IMR-90 (cell line): Measurements from ENCODE around the gene CH25H. TPM values are rescaled to one million over a fixed set of nuclear protein-coding genes. Genes with fewer than 3 reads are reported as not detected.

Experiments
- ATAC-seq: fragments of 200-7000 bp; cut with Tn5 transposase; 2 replicates; pipeline ENCODE4 v1.9.1; 2020; ENCODE audit warnings: low read depth, mild to moderate bottlenecking, moderate library complexity
- BruUV-seq: library from RNA; stranded (reverse); fragments of 400-500 nt; replicated peaks from 2 replicates; lab custom pipeline; 2021; lab: Mats Ljungman, UMichigan
- CTCF ChIA-PET: fragments of 300-600 bp; formaldehyde crosslinking; extraction: SDS; loops from one replicate; lab custom pipeline; 2021; ENCODE audit warnings: antibody characterized with exemption; lab: Yijun Ruan, JAX
- POLR2A ChIA-PET: fragments of 300-600 bp; sonication (Branson Sonifier 250); formaldehyde crosslinking; loops from one replicate; lab custom pipeline; 2022; ENCODE audit warnings: antibody characterized with exemption; ENCODE audit not compliant: unreplicated experiment; lab: Charles Lee
- DNase-seq: peaks from one replicate; pipeline ENCODE4 v3.0.0; 2013
- H2AFZ ChIP-seq: replicated peaks from 2 replicates; pipeline ENCODE3; 2013; ENCODE audit warnings: low read length, mild to moderate bottlenecking; ENCODE audit not compliant: poor library complexity
- H2AK5ac ChIP-seq: 2 replicates; pipeline ENCODE4 v1.6.1; 2013; ENCODE audit warnings: low read depth, low read length, inconsistent platforms
- H2AK9ac ChIP-seq: replicated peaks from 2 replicates; pipeline ENCODE3; 2013; ENCODE audit warnings: mild to moderate bottlenecking, low read depth, low read length, moderate library complexity; ENCODE audit not compliant: poor library complexity
- H2BK120ac ChIP-seq: 2 replicates; pipeline ENCODE4 v1.6.1; 2013; ENCODE audit warnings: low read depth, low read length, inconsistent platforms
- H2BK15ac ChIP-seq: 3 replicates; pipeline ENCODE4 v1.6.1; 2013; ENCODE audit warnings: low read depth, low read length, inconsistent platforms
- H2BK20ac ChIP-seq: 2 replicates; pipeline ENCODE4 v1.6.1; 2013; ENCODE audit warnings: low read depth, mild to moderate bottlenecking, inconsistent platforms, low read length, moderate library complexity
- H2BK5ac ChIP-seq: 2 replicates; pipeline ENCODE4 v1.6.1; 2013; ENCODE audit warnings: mild to moderate bottlenecking, low read depth, low read length, inconsistent platforms; ENCODE audit not compliant: poor library complexity, severe bottlenecking
- H3K14ac ChIP-seq: replicated peaks from 2 replicates; pipeline ENCODE4 v1.6.1; 2013; ENCODE audit warnings: low read depth, low read length, inconsistent platforms
- H3K18ac ChIP-seq: 2 replicates; pipeline ENCODE4 v1.6.1; 2013; ENCODE audit warnings: low read depth, low read length, control low read depth
- H3K23ac ChIP-seq: 2 replicates; pipeline ENCODE4 v1.6.1; 2013; ENCODE audit warnings: low read depth, low read length, inconsistent platforms
- H3K27ac ChIP-seq: 2 replicates; pipeline ENCODE4 v1.5.1; 2013; ENCODE audit warnings: mild to moderate bottlenecking, control low read depth, low read length; ENCODE audit not compliant: insufficient read depth
- H3K27me3 ChIP-seq: 2 replicates; pipeline ENCODE4 v1.6.1; 2013; ENCODE audit warnings: low read length; ENCODE audit not compliant: control insufficient read depth, insufficient read depth
- H3K36me3 ChIP-seq: 2 replicates; pipeline ENCODE4 v1.6.1; 2013; ENCODE audit warnings: low read length, mixed read lengths; ENCODE audit not compliant: control insufficient read depth, insufficient read depth
- H3K4ac ChIP-seq: 2 replicates; pipeline ENCODE4 v1.6.1; 2013; ENCODE audit warnings: low read depth, low read length, inconsistent platforms
- H3K4me1 ChIP-seq: 2 replicates; pipeline ENCODE4 v1.6.1; 2013; ENCODE audit warnings: low read length, mixed read lengths; ENCODE audit not compliant: control insufficient read depth, insufficient read depth
- H3K4me2 ChIP-seq: 2 replicates; pipeline ENCODE4 v1.6.1; 2013; ENCODE audit warnings: low read depth, mild to moderate bottlenecking, control low read depth, low read length, moderate library complexity
- H3K4me3 ChIP-seq: 2 replicates; pipeline ENCODE4 v1.5.1; 2013; ENCODE audit warnings: low read depth, mild to moderate bottlenecking, control low read depth, low read length, moderate library complexity; ENCODE audit not compliant: insufficient read depth
- H3K56ac ChIP-seq: 2 replicates; pipeline ENCODE4 v1.6.1; 2013; ENCODE audit warnings: low read length, inconsistent platforms; ENCODE audit not compliant: insufficient read depth; ENCODE audit errors: extremely low read depth
- H3K79me1 ChIP-seq, 2 experiments: 2 replicates each; pipeline ENCODE4 v1.6.1; 2013; ENCODE audit warnings: low read length in 2 of 2, inconsistent platforms in 1 of 2, low read depth in 1 of 2
- H3K9ac ChIP-seq: 2 replicates; pipeline ENCODE4 v1.6.1; 2013; ENCODE audit warnings: low read depth, low read length, control low read depth
- H3K9me1 ChIP-seq: 2 replicates; pipeline ENCODE4 v1.6.1; 2013; ENCODE audit warnings: low read length, inconsistent platforms; ENCODE audit not compliant: insufficient read depth
- H3K9me3 ChIP-seq: 2 replicates; pipeline ENCODE4 v1.6.1; 2013; ENCODE audit warnings: low read length; ENCODE audit not compliant: control insufficient read depth, insufficient read depth
- H4K20me1 ChIP-seq: 2 replicates; pipeline ENCODE4 v1.6.1; 2013; ENCODE audit warnings: low read length, inconsistent platforms; ENCODE audit not compliant: insufficient read depth
- H4K5ac ChIP-seq: 2 replicates; pipeline ENCODE4 v1.6.1; 2013; ENCODE audit warnings: mild to moderate bottlenecking, low read depth, low read length, control low read depth
- H4K8ac ChIP-seq, 2 experiments: 2 replicates each; pipeline ENCODE4 v1.6.1; 2013; ENCODE audit warnings: low read depth in 2 of 2, low read length in 2 of 2, control low read depth in 1 of 2, inconsistent platforms in 1 of 2
- H4K91ac ChIP-seq: 2 replicates; pipeline ENCODE4 v1.6.1; 2013; ENCODE audit warnings: low read depth, low read length, inconsistent platforms; ENCODE audit not compliant: insufficient read depth
- BHLHE40 ChIP-seq: fragments of 150-350 bp; IDR thresholded peaks from 2 replicates; pipeline ENCODE4 v1.6.1; 2016; ENCODE audit warnings: mild to moderate bottlenecking, low read depth, low read length
- CEBPB ChIP-seq: IDR thresholded peaks from 2 replicates; pipeline ENCODE4 v1.6.1; 2012; ENCODE audit warnings: low read depth, low read length, improper control_type of control experiment
- CHD1 ChIP-seq: IDR thresholded peaks from 2 replicates; pipeline ENCODE4 v1.6.1; 2012; ENCODE audit warnings: low read depth, low read length, improper control_type of control experiment
- FOS ChIP-seq: fragments of 150-350 bp; IDR thresholded peaks from 2 replicates; pipeline ENCODE4 v1.6.1; 2016; ENCODE audit warnings: low read depth, low read length
- MAFK ChIP-seq: IDR thresholded peaks from 2 replicates; pipeline ENCODE4 v1.6.1; 2012; ENCODE audit warnings: low read depth, low read length, improper control_type of control experiment
- MAZ ChIP-seq: IDR thresholded peaks from 2 replicates; pipeline ENCODE4 v1.6.1; 2012; ENCODE audit warnings: low read depth, mild to moderate bottlenecking, low read length, improper control_type of control experiment, moderate library complexity, borderline replicate concordance
- MXI1 ChIP-seq: IDR thresholded peaks from 2 replicates; pipeline ENCODE4 v1.6.1; 2012; ENCODE audit warnings: low read depth, mild to moderate bottlenecking, low read length, moderate library complexity, borderline replicate concordance
- NFE2L2 ChIP-seq: fragments of 150-350 bp; IDR thresholded peaks from 2 replicates; pipeline ENCODE4 v1.6.1; 2016; ENCODE audit warnings: low read depth, mild to moderate bottlenecking, low read length
- POLR2A ChIP-seq: IDR thresholded peaks from 2 replicates; pipeline ENCODE4 v1.6.1; 2012; ENCODE audit warnings: mild to moderate bottlenecking, low read depth, low read length
- RAD21 ChIP-seq: IDR thresholded peaks from 2 replicates; pipeline ENCODE4 v1.6.1; 2012; ENCODE audit warnings: low read length, improper control_type of control experiment
- RCOR1 ChIP-seq: IDR thresholded peaks from 2 replicates; pipeline ENCODE4 v1.6.1; 2012; ENCODE audit warnings: mild to moderate bottlenecking, low read length, improper control_type of control experiment; ENCODE audit not compliant: insufficient replicate concordance
- RFX5 ChIP-seq: IDR thresholded peaks from 2 replicates; pipeline ENCODE4 v1.8.0; 2012; ENCODE audit warnings: low read depth, mild to moderate bottlenecking, low read length, moderate library complexity
- SMC3 ChIP-seq: fragments of 150-350 bp; IDR thresholded peaks from 2 replicates; pipeline ENCODE4 v1.6.1; 2016; ENCODE audit warnings: low read depth, mild to moderate bottlenecking, antibody characterized with exemption, low read length, moderate library complexity
- WGBS, 2 experiments: methylation state at CpG; one replicate each; pipeline versions ENCODE4 v1.1.5 to v1.1.7; 2013; ENCODE audit warnings: missing lambda C conversion rate in 2 of 2; ENCODE audit not compliant: insufficient read length in 1 of 2; ENCODE audit errors: extremely low coverage in 2 of 2; 5-methylcytosine and 5-hydroxymethylcytosine counted together
- dilution Hi-C: fragments of 300-500 bp; cut with HindIII; formaldehyde crosslinking; loops from one replicate; pipeline ENCODE4 v1.14.3; 2018; ENCODE audit warnings: low sequenced_read_pairs; ENCODE audit not compliant: unreplicated experiment
- in situ Hi-C: fragments of 300-500 bp; cut with MboI; formaldehyde crosslinking; loops from 3 replicates; pipeline ENCODE4 v1.14.3; 2019; ENCODE audit warnings: low sequenced_read_pairs, inconsistent platforms, mixed read lengths
- intact Hi-C: fragments of 100-400 bp; cut with micrococcal nuclease; formaldehyde crosslinking; loops from 2 replicates; pipeline ENCODE4 v1.10.0; 2022
- polyA plus RNA-seq, 3 experiments: library from polyadenylated mRNA; depleted of rRNA; stranded (reverse); fragments of >200 nt; gene quantifications; 2 replicates each; pipeline ENCODE4 v1.2.3, GENCODE V29; 2012; ENCODE audit warnings: low replicate concordance in 1 of 3
- total RNA-seq: library from RNA; depleted of rRNA; stranded (reverse); fragments of >200 nt; gene quantifications from 2 replicates; pipeline ENCODE4 v1.2.3, GENCODE V29; 2012
- TF ChIP-seq, protein P1 (sequence below): conservative IDR thresholded peaks from 2 replicates; pipeline ENCODE4 v1.5.1; 2012; ENCODE audit warnings: mild to moderate bottlenecking, low read depth, low read length, improper control_type of control experiment
- TF ChIP-seq, protein P2 (sequence below): fragments of 150-350 bp; IDR thresholded peaks from 2 replicates; pipeline ENCODE4 v1.6.1; 2017; ENCODE audit warnings: mild to moderate bottlenecking, antibody characterized with exemption, low read length, low read depth
- TF ChIP-seq, protein P3 (sequence below): fragments of 150-350 bp; IDR thresholded peaks from 2 replicates; pipeline ENCODE4 v1.6.1; 2016; ENCODE audit warnings: low read depth, mild to moderate bottlenecking, low read length, moderate library complexity, borderline replicate concordance

The CH25H gene
- total and polyA plus RNA-seq, 2 of the 4 experiments (the other 2 are of a cell fraction), result 0.12 to 0.18 TPM

DNA sequence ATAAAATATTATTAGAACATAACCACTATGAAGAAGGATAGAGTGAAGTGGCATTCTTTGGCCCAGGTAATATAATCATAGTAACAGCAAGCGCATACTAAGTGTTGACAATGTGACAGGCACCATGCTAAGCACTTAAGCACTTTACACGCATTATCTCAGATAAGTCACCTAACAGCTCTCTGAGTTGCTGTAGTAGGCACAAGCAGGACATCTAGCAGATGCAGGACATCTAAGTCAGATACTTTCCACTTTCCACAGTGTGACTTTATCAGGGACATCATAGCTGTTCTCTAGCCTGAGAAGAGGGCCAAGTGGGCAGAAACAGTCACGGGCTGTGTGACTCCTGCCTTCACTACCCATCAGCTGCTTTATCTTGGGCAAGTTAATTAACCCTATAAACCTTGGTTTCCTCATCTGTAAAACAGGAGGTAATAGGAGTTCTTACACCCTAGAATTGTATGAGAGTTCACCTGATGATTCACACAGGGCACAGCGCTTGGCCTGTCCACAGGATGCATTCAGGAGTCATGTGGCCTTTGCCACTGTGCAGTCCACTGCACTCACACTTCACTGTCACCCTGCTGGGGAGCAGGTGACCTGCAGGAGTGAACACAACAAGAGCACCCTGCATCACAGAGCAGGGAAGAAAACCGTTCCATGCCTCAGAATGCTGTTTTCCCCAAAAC lies 32.0 kb upstream of the CH25H start:
- Histone ChIP-seq H2AFZ (no peak overlapping the region), H3K14ac (no peak overlapping the region), H3K56ac (no peak overlapping the region), H2BK15ac (no peak overlapping the region), H3K9me1 (peaks cover 5% of the 10 kb centered on the region), H3K9ac (no peak overlapping the region), H3K4me1 (peaks cover 6% of the 10 kb centered on the region; the same call in 1 of the 2 replicates), H4K5ac (no peak overlapping the region), H3K4ac (no peak overlapping the region), H3K4me3 (no peak overlapping the region), H3K79me1 (no peaks in the 10 kb centered on the region), H3K9me3 (no peaks in the 10 kb centered on the region), H4K8ac (no peak overlapping the region), H3K36me3 (no peaks in the 10 kb centered on the region), H2AK9ac (no peak overlapping the region), H3K23ac (no peak overlapping the region), H3K4me2 (no peak overlapping the region), H2AK5ac (no peak overlapping the region), H4K91ac (no peak overlapping the region), H3K27ac (no peak overlapping the region), H3K18ac (no peak overlapping the region), H4K20me1 (no peaks in the 10 kb centered on the region), H3K27me3 (no peaks in the 10 kb centered on the region), H2BK5ac (no peak overlapping the region), H2BK20ac (no peak overlapping the region), H2BK120ac (no peak overlapping the region)
- dilution Hi-C loops, result no loop called here
- in situ Hi-C loops, result no loop called here
- DNase-seq, result no peak
- ChIA-PET POLR2A (no interaction called here), CTCF (no interaction called here)
- 80% methylated on average over 1 of the region's 5 CpGs; no CpG with 5 or more reads in 1 of the 2 experiments for WGBS, 2 experiments
- ATAC-seq, result no peak
- BruUV-seq, result no TSS peak
- intact Hi-C loops, result no loop called here
- no peak for TF ChIP-seq RCOR1
- TF ChIP-seq NFE2L2, result no peak
- no peak for TF ChIP-seq CEBPB
- no peak for TF ChIP-seq RFX5
- no peak for TF ChIP-seq BHLHE40
- TF ChIP-seq, protein P1, sequence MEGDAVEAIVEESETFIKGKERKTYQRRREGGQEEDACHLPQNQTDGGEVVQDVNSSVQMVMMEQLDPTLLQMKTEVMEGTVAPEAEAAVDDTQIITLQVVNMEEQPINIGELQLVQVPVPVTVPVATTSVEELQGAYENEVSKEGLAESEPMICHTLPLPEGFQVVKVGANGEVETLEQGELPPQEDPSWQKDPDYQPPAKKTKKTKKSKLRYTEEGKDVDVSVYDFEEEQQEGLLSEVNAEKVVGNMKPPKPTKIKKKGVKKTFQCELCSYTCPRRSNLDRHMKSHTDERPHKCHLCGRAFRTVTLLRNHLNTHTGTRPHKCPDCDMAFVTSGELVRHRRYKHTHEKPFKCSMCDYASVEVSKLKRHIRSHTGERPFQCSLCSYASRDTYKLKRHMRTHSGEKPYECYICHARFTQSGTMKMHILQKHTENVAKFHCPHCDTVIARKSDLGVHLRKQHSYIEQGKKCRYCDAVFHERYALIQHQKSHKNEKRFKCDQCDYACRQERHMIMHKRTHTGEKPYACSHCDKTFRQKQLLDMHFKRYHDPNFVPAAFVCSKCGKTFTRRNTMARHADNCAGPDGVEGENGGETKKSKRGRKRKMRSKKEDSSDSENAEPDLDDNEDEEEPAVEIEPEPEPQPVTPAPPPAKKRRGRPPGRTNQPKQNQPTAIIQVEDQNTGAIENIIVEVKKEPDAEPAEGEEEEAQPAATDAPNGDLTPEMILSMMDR, result no peak
- no peak for TF ChIP-seq CHD1
- no peak for TF ChIP-seq MAZ
- TF ChIP-seq, protein P2, sequence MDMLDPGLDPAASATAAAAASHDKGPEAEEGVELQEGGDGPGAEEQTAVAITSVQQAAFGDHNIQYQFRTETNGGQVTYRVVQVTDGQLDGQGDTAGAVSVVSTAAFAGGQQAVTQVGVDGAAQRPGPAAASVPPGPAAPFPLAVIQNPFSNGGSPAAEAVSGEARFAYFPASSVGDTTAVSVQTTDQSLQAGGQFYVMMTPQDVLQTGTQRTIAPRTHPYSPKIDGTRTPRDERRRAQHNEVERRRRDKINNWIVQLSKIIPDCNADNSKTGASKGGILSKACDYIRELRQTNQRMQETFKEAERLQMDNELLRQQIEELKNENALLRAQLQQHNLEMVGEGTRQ, result no peak
- no peak for TF ChIP-seq MXI1
- TF ChIP-seq MAFK, result no peak
- TF ChIP-seq FOS, result no peak
- TF ChIP-seq RAD21, result no peak
- TF ChIP-seq POLR2A, result no peak
- TF ChIP-seq SMC3, result no peak
- TF ChIP-seq, protein P3, sequence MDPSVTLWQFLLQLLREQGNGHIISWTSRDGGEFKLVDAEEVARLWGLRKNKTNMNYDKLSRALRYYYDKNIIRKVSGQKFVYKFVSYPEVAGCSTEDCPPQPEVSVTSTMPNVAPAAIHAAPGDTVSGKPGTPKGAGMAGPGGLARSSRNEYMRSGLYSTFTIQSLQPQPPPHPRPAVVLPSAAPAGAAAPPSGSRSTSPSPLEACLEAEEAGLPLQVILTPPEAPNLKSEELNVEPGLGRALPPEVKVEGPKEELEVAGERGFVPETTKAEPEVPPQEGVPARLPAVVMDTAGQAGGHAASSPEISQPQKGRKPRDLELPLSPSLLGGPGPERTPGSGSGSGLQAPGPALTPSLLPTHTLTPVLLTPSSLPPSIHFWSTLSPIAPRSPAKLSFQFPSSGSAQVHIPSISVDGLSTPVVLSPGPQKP, result no peak
